HG03064 (cell line): Measurements from ENCODE around the gene GAS6.

Experiments used
- ATAC-seq: cut with Tn5 transposase; IDR thresholded peaks from one replicate; pipeline ENCODE4 v1.9.1; 2021; ENCODE audit warnings: low read depth; ENCODE audit not compliant: unreplicated experiment

GAS6 gene

DNA sequence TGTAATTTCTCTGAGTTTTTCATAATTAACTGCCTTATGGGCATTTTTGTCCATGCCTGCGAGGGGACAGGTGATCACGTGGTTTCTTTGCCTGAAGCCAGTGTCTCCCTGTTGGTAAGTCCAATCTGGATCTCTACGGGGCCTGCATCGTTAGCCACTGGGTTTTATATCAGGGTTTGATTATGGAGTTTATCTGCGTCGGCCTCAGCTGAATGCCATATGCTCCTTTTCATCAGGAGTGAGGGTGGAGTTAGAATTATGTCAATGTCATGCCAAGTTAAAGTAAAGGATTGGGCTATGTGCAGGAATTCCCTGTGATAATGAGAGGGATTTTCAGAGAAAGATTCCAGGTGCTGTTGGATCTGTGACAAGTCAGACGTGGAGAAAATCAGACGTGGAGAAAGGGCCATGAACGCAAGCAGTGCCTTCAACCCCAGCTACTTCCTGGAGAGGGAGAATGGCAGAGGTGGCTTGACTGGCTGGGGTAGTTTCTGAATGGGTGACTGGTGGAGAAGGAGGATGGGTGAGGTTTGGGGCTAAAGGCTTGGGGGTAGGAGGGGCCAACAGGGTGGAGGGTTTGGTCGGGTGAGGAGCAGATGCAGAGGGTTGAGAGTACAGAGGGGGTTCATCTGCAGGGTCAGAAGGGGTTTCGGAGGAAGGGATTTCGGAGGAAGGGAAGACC lies 80.5 kb downstream of the GAS6 start:
- no peak for ATAC-seq

DNA sequence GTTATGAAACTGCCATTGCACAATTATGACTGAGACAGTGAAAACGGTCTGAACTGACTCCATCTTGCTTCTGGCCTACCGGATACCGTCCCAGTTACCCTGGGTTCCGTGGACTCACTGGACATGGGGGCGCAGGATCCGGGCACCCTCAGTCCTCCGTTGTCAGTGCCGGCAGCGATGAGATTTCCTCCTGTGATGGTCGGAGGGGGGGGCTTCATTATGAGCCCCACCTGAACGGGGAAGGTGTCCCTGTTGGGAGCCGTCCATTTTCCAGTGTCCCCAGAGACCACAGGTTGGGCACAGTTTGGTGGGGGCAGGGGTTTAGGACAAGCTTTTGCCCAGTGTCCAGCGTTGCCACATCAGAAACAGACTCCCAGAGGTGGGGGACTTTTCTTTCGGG lies 81.4 kb downstream of the GAS6 start:
- ATAC-seq = no peak

- ATAC-seq = no peak
Observed at GRCh38 chr13:113781571-113781970, 82.3 kb downstream of the GAS6 start.

GRCh38 chr13:113777311-113778260 lies 86.3 kb downstream of the GAS6 start:
- no peak for ATAC-seq

GRCh38 chr13:113776231-113777125 lies 87.4 kb downstream of the GAS6 start:
- ATAC-seq = no peak

- no peak for ATAC-seq
Observed at GRCh38 chr13:113775451-113776145, 88.3 kb downstream of the GAS6 start.

- ATAC-seq = no peak
Observed at GRCh38 chr13:113774177-113775107, 89.4 kb downstream of the GAS6 start.

GRCh38 chr13:113771709-113772331 lies 92.1 kb downstream of the GAS6 start:
- no peak for ATAC-seq

DNA sequence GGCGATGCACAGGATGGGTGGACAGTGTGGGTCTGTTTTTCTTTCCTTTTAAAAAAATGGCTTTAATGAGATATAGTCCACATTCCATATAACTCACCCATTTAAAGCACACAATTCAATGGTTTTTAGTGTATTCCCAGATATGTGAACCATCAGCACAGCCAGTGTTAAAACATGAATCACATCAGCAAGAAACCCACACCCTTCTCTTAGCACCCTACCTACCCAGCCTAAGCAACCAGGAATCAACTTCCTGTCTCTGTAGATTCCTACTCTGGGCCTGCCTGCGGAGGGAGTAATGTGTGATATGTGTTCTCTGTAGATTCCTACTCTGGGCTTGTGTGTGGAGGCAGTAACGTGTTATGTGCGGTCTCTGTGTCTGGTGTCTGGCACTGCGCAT lies 92.9 kb downstream of the GAS6 start:
- ATAC-seq = no peak
